LoVo (cell line): ENCODE data around the gene MYH15.
"Not testable (repeated sequence)": the region's sequence is repeated elsewhere in the genome, so short reads cannot be mapped to it uniquely, and the experiment has no call there.

ENCODE experiments used
- DNase-seq: peaks from one replicate; pipeline ENCODE4 v3.0.0-alpha.2; 2016; ENCODE audit warnings: low spot score

Gene MYH15

GRCh38 chr3:108387063-108387462 is 123.3 kb downstream of the MYH15 start:
- DNase-seq: no peak

GRCh38 chr3:108383306-108383705 is 127.1 kb downstream of the MYH15 start:
- no peak for DNase-seq

- DNase-seq: no peak
Measured at GRCh38 chr3:108381529-108382140, 128.8 kb downstream of the MYH15 start.

- no peak for DNase-seq
Measured at GRCh38 chr3:108380128-108380795, 130.1 kb downstream of the MYH15 start.

GRCh38 chr3:108378952-108379342 is 131.4 kb downstream of the MYH15 start:
- not testable (repeated sequence) for DNase-seq

GRCh38 chr3:108378153-108378951 is 132.0 kb downstream of the MYH15 start:
- no peak for DNase-seq

- DNase-seq: no peak
Measured at GRCh38 chr3:108377384-108377783, 133.0 kb downstream of the MYH15 start.

- no peak for DNase-seq
Measured at GRCh38 chr3:108376026-108376425, 134.4 kb downstream of the MYH15 start.

GRCh38 chr3:108359011-108359410 is 151.4 kb downstream of the MYH15 start:
- DNase-seq: no peak

- DNase-seq: no peak
Measured at GRCh38 chr3:108357042-108357441, 153.4 kb downstream of the MYH15 start.

- DNase-seq: no peak
Measured at GRCh38 chr3:108354562-108354961, 155.8 kb downstream of the MYH15 start.

GRCh38 chr3:108352176-108352575 is 158.2 kb downstream of the MYH15 start:
- no peak for DNase-seq

- DNase-seq: no peak
Measured at GRCh38 chr3:108346301-108347227, 163.8 kb downstream of the MYH15 start.

- DNase-seq: no peak
Measured at GRCh38 chr3:108345492-108346205, 164.7 kb downstream of the MYH15 start.

- DNase-seq: no peak
Measured at GRCh38 chr3:108343491-108343890, 166.9 kb downstream of the MYH15 start.

GRCh38 chr3:108342837-108343486 is 167.4 kb downstream of the MYH15 start:
- DNase-seq: no peak

GRCh38 chr3:108341911-108342310 is 168.5 kb downstream of the MYH15 start:
- no peak for DNase-seq

GRCh38 chr3:108338901-108339545 is 171.4 kb downstream of the MYH15 start:
- DNase-seq: no peak

GRCh38 chr3:108334701-108335100 is 175.7 kb downstream of the MYH15 start:
- DNase-seq: no peak

GRCh38 chr3:108333961-108334360 is 176.4 kb downstream of the MYH15 start:
- DNase-seq: no peak
